ENCODE measurements around the gene SPEN. TPM values are rescaled to one million over a fixed set of nuclear protein-coding genes. Genes with fewer than 3 reads are reported as not detected.
A peak's percentile ranks its signal among the peaks of the same experiment; 100 is the strongest.

SPEN gene
- total and polyA plus RNA-seq, 9 of the 15 experiments (the other 6 are each of a cell fraction or from before 2014, with no cell fraction given): 5.7 to 87.5 (median 27.2) TPM

DNA sequence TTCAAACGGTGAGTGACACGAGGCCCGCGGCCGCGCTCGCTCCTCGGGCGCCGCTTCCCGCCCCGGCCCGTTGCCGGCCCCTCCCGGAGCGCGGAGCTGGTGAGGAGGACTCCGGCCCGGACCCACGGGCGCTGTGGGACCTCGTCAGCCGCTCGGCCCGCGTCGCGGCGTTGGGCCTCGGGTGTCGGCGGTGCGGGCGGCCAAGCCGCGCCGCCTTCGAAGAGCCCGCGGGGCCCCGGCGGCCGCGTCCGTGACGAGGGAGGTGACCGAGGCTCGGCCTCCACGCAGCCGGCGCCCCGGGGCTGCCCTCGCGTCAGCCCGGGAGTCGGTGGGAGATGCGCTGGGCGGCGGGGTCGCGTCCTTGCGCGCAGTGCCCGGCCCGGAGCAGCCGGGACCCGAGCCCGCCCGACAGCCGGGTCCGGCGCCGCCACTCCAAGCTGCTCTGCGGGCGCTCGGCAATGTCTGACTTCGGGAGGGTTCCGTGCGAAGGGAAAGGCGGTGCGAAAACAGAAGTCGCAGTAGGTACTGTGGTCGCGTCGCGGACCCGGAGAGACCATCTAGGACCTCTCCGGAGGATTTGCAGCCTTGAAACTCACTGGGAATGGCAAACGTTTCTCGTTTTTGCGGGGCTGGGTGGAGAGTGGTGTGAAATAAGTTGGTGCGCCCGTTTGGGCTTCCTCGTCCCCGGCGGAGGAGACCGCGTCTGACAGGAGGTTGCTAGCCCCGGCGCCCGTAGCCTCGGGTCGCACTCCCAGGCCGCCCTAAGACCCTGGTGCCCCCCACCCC lies 829 bp downstream of the SPEN start (continued):
- no peak for TF ChIP-seq ARHGAP35 (IDR thresholded peaks at IDR 0.05; ENCODE audit: partially characterized antibody)
- peak; percentile 15; the same call in 1 of the 2 replicates for TF ChIP-seq CREB3L1 (IDR thresholded peaks at IDR 0.05; ENCODE audit: borderline replicate concordance, low read depth)
- TF ChIP-seq ZNF3 (CRISPR knock-in tag; IDR thresholded peaks at IDR 0.05): no peak
- no peak for TF ChIP-seq PHB2 (IDR thresholded peaks at IDR 0.05; ENCODE audit: low read depth)
- TF ChIP-seq, protein P1, sequence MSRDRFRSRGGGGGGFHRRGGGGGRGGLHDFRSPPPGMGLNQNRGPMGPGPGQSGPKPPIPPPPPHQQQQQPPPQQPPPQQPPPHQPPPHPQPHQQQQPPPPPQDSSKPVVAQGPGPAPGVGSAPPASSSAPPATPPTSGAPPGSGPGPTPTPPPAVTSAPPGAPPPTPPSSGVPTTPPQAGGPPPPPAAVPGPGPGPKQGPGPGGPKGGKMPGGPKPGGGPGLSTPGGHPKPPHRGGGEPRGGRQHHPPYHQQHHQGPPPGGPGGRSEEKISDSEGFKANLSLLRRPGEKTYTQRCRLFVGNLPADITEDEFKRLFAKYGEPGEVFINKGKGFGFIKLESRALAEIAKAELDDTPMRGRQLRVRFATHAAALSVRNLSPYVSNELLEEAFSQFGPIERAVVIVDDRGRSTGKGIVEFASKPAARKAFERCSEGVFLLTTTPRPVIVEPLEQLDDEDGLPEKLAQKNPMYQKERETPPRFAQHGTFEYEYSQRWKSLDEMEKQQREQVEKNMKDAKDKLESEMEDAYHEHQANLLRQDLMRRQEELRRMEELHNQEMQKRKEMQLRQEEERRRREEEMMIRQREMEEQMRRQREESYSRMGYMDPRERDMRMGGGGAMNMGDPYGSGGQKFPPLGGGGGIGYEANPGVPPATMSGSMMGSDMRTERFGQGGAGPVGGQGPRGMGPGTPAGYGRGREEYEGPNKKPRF (IDR thresholded peaks at IDR 0.05; ENCODE audit: low read depth, low read length): no peak
- TF ChIP-seq HDAC2 (IDR thresholded peaks at IDR 0.05): no peak
- peak in 1 of 2 experiments; percentile 79; a peak in 1 of 4 replicates for TF ChIP-seq TBL1XR1 (IDR thresholded peaks at IDR 0.05; ENCODE audit: low read length in 2 of 2)
- TF ChIP-seq EZH2 (IDR thresholded peaks at IDR 0.05; ENCODE audit: borderline replicate concordance, low read depth, low read length): no peak
- TF ChIP-seq ZNF41 (CRISPR knock-in tag; conservative IDR thresholded peaks at IDR 0.05): no peak
- TF ChIP-seq KLF16 (IDR thresholded peaks at IDR 0.05): no peak
- no peak for TF ChIP-seq ZNF57 (CRISPR knock-in tag; IDR thresholded peaks at IDR 0.05)
- TF ChIP-seq ZNF436 (CRISPR knock-in tag; IDR thresholded peaks at IDR 0.05): no peak
- TF ChIP-seq, protein P2, sequence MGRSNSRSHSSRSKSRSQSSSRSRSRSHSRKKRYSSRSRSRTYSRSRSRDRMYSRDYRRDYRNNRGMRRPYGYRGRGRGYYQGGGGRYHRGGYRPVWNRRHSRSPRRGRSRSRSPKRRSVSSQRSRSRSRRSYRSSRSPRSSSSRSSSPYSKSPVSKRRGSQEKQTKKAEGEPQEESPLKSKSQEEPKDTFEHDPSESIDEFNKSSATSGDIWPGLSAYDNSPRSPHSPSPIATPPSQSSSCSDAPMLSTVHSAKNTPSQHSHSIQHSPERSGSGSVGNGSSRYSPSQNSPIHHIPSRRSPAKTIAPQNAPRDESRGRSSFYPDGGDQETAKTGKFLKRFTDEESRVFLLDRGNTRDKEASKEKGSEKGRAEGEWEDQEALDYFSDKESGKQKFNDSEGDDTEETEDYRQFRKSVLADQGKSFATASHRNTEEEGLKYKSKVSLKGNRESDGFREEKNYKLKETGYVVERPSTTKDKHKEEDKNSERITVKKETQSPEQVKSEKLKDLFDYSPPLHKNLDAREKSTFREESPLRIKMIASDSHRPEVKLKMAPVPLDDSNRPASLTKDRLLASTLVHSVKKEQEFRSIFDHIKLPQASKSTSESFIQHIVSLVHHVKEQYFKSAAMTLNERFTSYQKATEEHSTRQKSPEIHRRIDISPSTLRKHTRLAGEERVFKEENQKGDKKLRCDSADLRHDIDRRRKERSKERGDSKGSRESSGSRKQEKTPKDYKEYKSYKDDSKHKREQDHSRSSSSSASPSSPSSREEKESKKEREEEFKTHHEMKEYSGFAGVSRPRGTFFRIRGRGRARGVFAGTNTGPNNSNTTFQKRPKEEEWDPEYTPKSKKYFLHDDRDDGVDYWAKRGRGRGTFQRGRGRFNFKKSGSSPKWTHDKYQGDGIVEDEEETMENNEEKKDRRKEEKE (IDR thresholded peaks at IDR 0.05; ENCODE audit: borderline replicate concordance in 1 of 2, control insufficient read depth in 1 of 2, low read depth in 2 of 2, low read length in 1 of 2): no peak
- TF ChIP-seq SRSF7 (optimal IDR thresholded peaks at IDR 0.05; ENCODE audit: low read depth, low read length): no peak
- peak; percentile 78 for TF ChIP-seq KAT7 (CRISPR knock-in tag; IDR thresholded peaks at IDR 0.05; ENCODE audit: borderline replicate concordance)
- TF ChIP-seq HMG20A (CRISPR knock-in tag; conservative IDR thresholded peaks at IDR 0.05): no peak
- TF ChIP-seq ETV6 (IDR thresholded peaks at IDR 0.05; ENCODE audit: borderline replicate concordance in 1 of 2, low read depth in 2 of 2, low read length in 1 of 2): no peak
- no peak for TF ChIP-seq ETV6 (CRISPR knock-in tag; IDR thresholded peaks at IDR 0.05; ENCODE audit: borderline replicate concordance)
- no peak for TF ChIP-seq ETS2 (tag; IDR thresholded peaks at IDR 0.05; ENCODE audit: borderline replicate concordance, poor library complexity, severe bottlenecking)
- no peak for TF ChIP-seq ATF1 (CRISPR knock-in tag; IDR thresholded peaks at IDR 0.05)
- TF ChIP-seq ATF1 (tag; IDR thresholded peaks at IDR 0.05): no peak
- no peak for TF ChIP-seq RAD51 (IDR thresholded peaks at IDR 0.05; ENCODE audit: borderline replicate concordance, low read depth)
- no peak for TF ChIP-seq ZNF696 (CRISPR knock-in tag; conservative IDR thresholded peaks at IDR 0.05)

Data from K562 (cell line).